PFSK-1 (cell line): Measurements from ENCODE around the gene HSBP1L1.

Experiments used
- FOXP2 ChIP-seq: optimal IDR thresholded peaks from 2 replicates; pipeline ENCODE3; 2011; ENCODE audit warnings: borderline replicate concordance, control low read depth, inconsistent platforms; ENCODE audit not compliant: insufficient read depth; ENCODE audit errors: extremely low read length, extremely low read depth
- POLR2AphosphoS5 ChIP-seq: IDR thresholded peaks from 2 replicates; pipeline ENCODE4 v1.6.1; 2012; ENCODE audit warnings: low read depth, mild to moderate bottlenecking, control low read depth, low read length, moderate library complexity
- SIN3A ChIP-seq: IDR thresholded peaks from 2 replicates; pipeline ENCODE4 v1.6.1; 2012; ENCODE audit warnings: mild to moderate bottlenecking, low read length, moderate library complexity, borderline replicate concordance; ENCODE audit not compliant: insufficient read depth
- TAF1 ChIP-seq: IDR thresholded peaks from 2 replicates; pipeline ENCODE4 v1.6.1; 2012; ENCODE audit warnings: low read length, control low read depth, borderline replicate concordance; ENCODE audit not compliant: insufficient read depth
- TF ChIP-seq, protein P1 (sequence below), 2 experiments: IDR thresholded peaks; 2 replicates each; pipeline versions ENCODE4 v1.6.1 to v1.8.0; 2011 to 2012; ENCODE audit warnings: low read depth in 2 of 2, low read length in 2 of 2, control low read depth in 1 of 2, inconsistent platforms in 1 of 2, mild to moderate bottlenecking in 1 of 2, moderate library complexity in 1 of 2; ENCODE audit not compliant: insufficient read depth in 1 of 2

Gene HSBP1L1

DNA sequence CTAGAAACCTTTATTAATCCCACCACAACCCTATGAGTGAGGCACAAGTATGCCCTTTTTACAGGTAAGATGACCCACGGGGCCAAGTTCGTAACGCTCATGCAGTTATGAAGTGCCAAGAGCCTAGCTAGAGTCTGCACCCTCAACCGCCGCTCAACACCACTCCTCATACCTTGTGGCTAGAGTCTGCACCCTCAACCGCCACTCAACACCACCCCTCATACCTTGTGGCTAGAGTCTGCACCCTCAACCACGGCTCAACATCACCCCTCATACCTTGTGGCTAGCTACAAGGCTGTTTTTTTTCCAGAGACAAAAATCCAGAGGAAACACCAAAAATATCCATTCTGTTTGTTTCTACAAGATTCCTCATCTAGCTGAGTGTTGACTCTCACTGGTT, 19.4 kb downstream of the HSBP1L1 start:
- TF ChIP-seq TAF1 (no peak), FOXP2 (no peak), SIN3A (no peak)
- TF ChIP-seq, protein P1, sequence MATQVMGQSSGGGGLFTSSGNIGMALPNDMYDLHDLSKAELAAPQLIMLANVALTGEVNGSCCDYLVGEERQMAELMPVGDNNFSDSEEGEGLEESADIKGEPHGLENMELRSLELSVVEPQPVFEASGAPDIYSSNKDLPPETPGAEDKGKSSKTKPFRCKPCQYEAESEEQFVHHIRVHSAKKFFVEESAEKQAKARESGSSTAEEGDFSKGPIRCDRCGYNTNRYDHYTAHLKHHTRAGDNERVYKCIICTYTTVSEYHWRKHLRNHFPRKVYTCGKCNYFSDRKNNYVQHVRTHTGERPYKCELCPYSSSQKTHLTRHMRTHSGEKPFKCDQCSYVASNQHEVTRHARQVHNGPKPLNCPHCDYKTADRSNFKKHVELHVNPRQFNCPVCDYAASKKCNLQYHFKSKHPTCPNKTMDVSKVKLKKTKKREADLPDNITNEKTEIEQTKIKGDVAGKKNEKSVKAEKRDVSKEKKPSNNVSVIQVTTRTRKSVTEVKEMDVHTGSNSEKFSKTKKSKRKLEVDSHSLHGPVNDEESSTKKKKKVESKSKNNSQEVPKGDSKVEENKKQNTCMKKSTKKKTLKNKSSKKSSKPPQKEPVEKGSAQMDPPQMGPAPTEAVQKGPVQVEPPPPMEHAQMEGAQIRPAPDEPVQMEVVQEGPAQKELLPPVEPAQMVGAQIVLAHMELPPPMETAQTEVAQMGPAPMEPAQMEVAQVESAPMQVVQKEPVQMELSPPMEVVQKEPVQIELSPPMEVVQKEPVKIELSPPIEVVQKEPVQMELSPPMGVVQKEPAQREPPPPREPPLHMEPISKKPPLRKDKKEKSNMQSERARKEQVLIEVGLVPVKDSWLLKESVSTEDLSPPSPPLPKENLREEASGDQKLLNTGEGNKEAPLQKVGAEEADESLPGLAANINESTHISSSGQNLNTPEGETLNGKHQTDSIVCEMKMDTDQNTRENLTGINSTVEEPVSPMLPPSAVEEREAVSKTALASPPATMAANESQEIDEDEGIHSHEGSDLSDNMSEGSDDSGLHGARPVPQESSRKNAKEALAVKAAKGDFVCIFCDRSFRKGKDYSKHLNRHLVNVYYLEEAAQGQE (IDR thresholded peaks at IDR 0.05; ENCODE audit: insufficient read depth in 1 of 2, low read depth in 2 of 2, low read length in 2 of 2): no peak

DNA sequence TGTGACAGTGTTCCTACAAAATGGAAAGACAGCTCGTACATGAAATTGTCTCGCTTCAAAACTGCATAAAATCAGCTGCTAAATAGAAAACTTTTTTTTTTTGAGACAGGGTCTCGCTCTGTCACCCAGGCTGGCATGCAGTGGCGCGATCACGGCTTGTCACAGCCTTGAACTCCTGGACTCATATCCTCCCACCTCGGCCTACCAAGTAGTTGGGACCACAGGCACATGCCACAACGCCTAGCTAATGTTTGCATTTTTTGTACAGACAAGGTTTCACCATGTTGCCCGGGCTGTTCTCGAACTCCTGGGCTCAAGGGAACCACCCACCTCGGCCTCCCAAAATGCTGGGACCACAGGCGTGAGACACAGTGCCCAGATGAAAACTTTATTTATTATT, 20.7 kb downstream of the HSBP1L1 start:
- no peak for TF ChIP-seq SIN3A
- TF ChIP-seq, protein P1 (IDR thresholded peaks at IDR 0.05; ENCODE audit: insufficient read depth in 1 of 2, low read depth in 2 of 2, low read length in 2 of 2): no peak
- no peak for TF ChIP-seq POLR2AphosphoS5
- no peak for TF ChIP-seq FOXP2
- TF ChIP-seq TAF1: no peak

DNA sequence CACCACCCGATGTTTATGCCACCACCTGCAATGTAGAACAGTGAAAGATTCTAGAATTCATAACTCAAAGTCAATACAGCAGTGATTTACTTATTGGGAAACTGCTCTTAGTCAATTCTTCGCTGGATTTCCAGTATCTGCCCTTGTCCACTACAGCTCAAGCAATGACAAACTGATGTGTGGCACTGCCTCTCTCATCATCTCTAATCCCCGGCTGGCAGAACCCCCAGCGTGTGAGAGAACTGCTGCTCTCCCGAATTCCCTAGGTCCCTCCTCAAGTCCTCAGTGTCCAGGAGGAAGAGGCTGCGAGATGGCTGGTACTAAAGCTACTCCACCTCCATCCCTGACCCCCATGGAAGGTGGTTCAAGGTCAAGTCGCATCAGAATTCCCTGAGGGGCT, 22.3 kb downstream of the HSBP1L1 start:
- TF ChIP-seq POLR2AphosphoS5 (no peak), TAF1 (no peak), SIN3A (no peak), FOXP2 (no peak)
- TF ChIP-seq, protein P1 (IDR thresholded peaks at IDR 0.05; ENCODE audit: insufficient read depth in 1 of 2, low read depth in 2 of 2, low read length in 2 of 2): no peak

DNA sequence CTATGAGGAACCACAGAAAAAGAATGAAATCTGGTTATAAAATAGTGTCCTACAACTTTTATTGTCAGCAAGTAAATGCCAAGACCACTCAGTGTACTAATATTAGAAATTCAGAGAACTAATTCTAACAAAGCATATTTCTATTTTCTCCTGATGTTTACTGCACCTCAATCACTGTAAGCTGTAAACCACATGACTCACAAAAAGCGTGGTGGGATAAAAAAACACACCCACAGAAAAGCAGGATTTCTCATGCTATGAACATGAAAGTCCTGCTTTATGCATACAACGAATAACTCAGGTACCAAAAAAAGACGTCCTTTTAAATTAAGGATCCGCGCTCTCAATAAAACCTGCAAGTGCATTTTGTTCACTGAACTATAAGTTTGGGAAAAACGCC, 23.1 kb downstream of the HSBP1L1 start:
- no peak for TF ChIP-seq SIN3A
- TF ChIP-seq, protein P1 (IDR thresholded peaks at IDR 0.05; ENCODE audit: insufficient read depth in 1 of 2, low read depth in 2 of 2, low read length in 2 of 2): no peak
- no peak for TF ChIP-seq FOXP2
- no peak for TF ChIP-seq POLR2AphosphoS5
- TF ChIP-seq TAF1: no peak

DNA sequence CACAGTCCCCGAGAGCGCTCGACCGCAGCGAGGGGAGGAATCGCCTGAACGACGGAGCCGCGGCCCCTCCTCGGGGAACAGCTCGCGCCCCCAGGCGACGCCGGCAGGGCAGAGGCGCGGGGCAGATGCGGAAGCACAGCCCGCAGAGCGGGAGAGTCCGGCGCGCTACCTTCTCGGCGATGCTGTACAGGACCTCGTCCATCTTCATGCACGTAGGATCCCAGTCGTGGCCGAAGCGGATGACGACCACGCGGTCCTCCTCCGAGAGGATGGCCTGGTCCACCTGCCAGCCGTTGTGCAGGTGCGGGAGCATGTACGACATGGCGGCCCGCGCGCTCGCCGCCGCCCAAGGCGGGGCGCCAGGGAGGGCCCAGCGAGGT, 23.6 kb downstream of the HSBP1L1 start:
- no peak for TF ChIP-seq FOXP2
- TF ChIP-seq SIN3A: no peak; the same call in 1 of the 2 replicates
- no peak for TF ChIP-seq TAF1
- TF ChIP-seq POLR2AphosphoS5: no peak
- TF ChIP-seq, protein P1 (IDR thresholded peaks at IDR 0.05; ENCODE audit: insufficient read depth in 1 of 2, low read depth in 2 of 2, low read length in 2 of 2): no peak
